Osteoblast (primary cell): ENCODE data around the gene CLEC4F. TPM values are rescaled to one million over a fixed set of nuclear protein-coding genes. Genes with fewer than 3 reads are reported as not detected.

Source experiments
- DNase-seq: peaks from one replicate; pipeline ENCODE4 v3.0.0; 2011; ENCODE audit warnings: low spot score, mixed read lengths; ENCODE audit not compliant: insufficient read length; ENCODE audit errors: missing footprints
- H2AFZ ChIP-seq: 2 replicates; pipeline ENCODE4 v1.6.0; 2011; ENCODE audit warnings: mild to moderate bottlenecking, low read length
- H3K27ac ChIP-seq: 2 replicates; pipeline ENCODE4 v1.5.1; 2011; ENCODE audit warnings: mild to moderate bottlenecking, low read depth, low read length, moderate library complexity
- H3K27me3 ChIP-seq: 2 replicates; pipeline ENCODE4 v1.6.0; 2012; ENCODE audit warnings: mild to moderate bottlenecking, control low read depth, inconsistent platforms, low read length, moderate library complexity; ENCODE audit not compliant: insufficient read depth
- H3K36me3 ChIP-seq: 2 replicates; pipeline ENCODE4 v1.5.1; 2011; ENCODE audit warnings: mild to moderate bottlenecking, low read length, control low read depth, moderate library complexity; ENCODE audit not compliant: insufficient read depth
- H3K4me1 ChIP-seq: 2 replicates; pipeline ENCODE4 v1.5.1; 2011; ENCODE audit warnings: mild to moderate bottlenecking, low read length, control low read depth, moderate library complexity; ENCODE audit not compliant: insufficient read depth
- H3K4me2 ChIP-seq: 2 replicates; pipeline ENCODE4 v1.6.0; 2011; ENCODE audit warnings: mild to moderate bottlenecking, low read length; ENCODE audit not compliant: insufficient read depth
- H3K4me3 ChIP-seq: fragments of 200-600 bp; sonication (generic); 3 replicates; pipeline ENCODE4 v1.5.1; 2012; ENCODE audit warnings: mild to moderate bottlenecking, low read length, inconsistent platforms; ENCODE audit not compliant: insufficient read depth
- H3K79me2 ChIP-seq: 2 replicates; pipeline ENCODE4 v1.6.0; 2012; ENCODE audit warnings: mild to moderate bottlenecking, low read length, control low read depth, inconsistent platforms; ENCODE audit not compliant: insufficient read depth
- H3K9me3 ChIP-seq: 2 replicates; pipeline ENCODE4 v1.5.1; 2011; ENCODE audit warnings: low read depth, low read length, control low read depth
- H4K20me1 ChIP-seq: 2 replicates; pipeline ENCODE4 v1.6.0; 2012; ENCODE audit warnings: mild to moderate bottlenecking, low read length, control low read depth; ENCODE audit not compliant: insufficient read depth
- CTCF ChIP-seq: IDR thresholded peaks from 2 replicates; pipeline ENCODE4 v1.5.1; 2011; ENCODE audit warnings: mild to moderate bottlenecking, low read depth, low read length, moderate library complexity; ENCODE audit errors: extremely low read depth
- small RNA-seq: library from RNA; depleted of rRNA; stranded (forward); fragments of <200 nt; gene quantifications from one replicate; pipeline ENCODE3, GENCODE V24; 2012
- total RNA-seq: library from RNA; depleted of rRNA; stranded (reverse); fragments of >200 nt; gene quantifications from 2 replicates; pipeline ENCODE4 v1.2.3, GENCODE V29; 2012

Gene CLEC4F
- total RNA-seq, 1 donor: not detected

DNA sequence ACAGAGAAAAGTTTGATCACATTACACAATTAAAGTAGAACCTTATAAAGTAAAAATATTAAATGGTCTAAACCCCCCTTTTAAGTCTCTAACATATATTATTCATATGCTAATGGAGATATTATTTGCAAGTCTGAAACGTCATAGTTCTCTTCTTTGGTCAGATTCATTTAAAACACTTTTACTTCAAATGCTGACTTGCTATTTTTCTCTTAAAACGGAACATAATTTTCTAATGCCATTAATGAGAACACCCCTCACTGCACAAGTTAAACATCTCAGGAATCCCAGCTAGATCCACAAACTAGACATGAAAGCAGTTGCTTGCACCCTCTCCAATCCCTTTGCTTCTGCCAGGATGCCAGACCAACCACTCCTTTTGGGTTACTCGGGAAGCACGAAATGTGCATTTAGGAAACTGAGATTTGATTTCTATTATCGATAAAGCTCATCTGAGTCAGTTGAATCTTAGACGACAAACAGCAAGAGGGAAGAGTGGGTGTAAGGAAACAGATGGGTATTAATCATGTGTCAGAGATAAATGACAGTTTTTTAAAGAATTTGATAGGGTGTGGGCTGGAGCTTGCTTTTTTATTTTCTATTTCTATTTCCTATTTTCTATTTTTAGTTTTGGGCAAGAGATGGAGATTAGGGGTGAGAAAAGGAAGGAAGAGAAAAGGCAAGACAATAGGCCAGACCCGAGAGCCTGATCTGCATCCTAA is 53.9 kb downstream of the CLEC4F start:
- Histone ChIP-seq H3K27ac (no peak overlapping the region), H3K4me1 (no peaks in the 10 kb centered on the region), H3K27me3 (peaks cover 61% of the 10 kb centered on the region), H3K4me3 (no peak overlapping the region), H3K4me2 (no peak overlapping the region), H2AFZ (no peak overlapping the region), H3K9me3 (no peaks in the 10 kb centered on the region), H3K36me3 (no peaks in the 10 kb centered on the region), H3K79me2 (no peaks in the 10 kb centered on the region), H4K20me1 (no peaks in the 10 kb centered on the region)
- no peak for DNase-seq
- no peak for TF ChIP-seq CTCF

- no peak for DNase-seq
- H3K4me2 ChIP-seq: no peak overlapping the region
- peaks cover 55% of the 10 kb centered on the region for H3K27me3 ChIP-seq
- H3K4me1 ChIP-seq: no peaks in the 10 kb centered on the region
- no peaks in the 10 kb centered on the region for H4K20me1 ChIP-seq
- no peak overlapping the region for H3K4me3 ChIP-seq
- H3K36me3 ChIP-seq: no peaks in the 10 kb centered on the region
- H3K27ac ChIP-seq: no peak overlapping the region
- no peak overlapping the region for H2AFZ ChIP-seq
- no peaks in the 10 kb centered on the region for H3K79me2 ChIP-seq
- TF ChIP-seq CTCF: no peak
- H3K9me3 ChIP-seq: no peaks in the 10 kb centered on the region
These were observed 54.9 kb downstream of the CLEC4F start for GRCh38 chr2:70765507-70765906.

- Histone ChIP-seq H3K79me2 (no peaks in the 10 kb centered on the region), H3K27ac (no peak overlapping the region), H3K4me3 (no peak overlapping the region), H3K4me2 (no peak overlapping the region), H3K9me3 (no peaks in the 10 kb centered on the region), H3K36me3 (no peaks in the 10 kb centered on the region), H3K27me3 (peaks cover 7% of the 10 kb centered on the region), H3K4me1 (no peaks in the 10 kb centered on the region), H2AFZ (no peak overlapping the region), H4K20me1 (no peaks in the 10 kb centered on the region)
- no peak for TF ChIP-seq CTCF
- no peak for DNase-seq
These were observed 61.0 kb downstream of the CLEC4F start for GRCh38 chr2:70759446-70759845.

Small RNA genes lying within 50 kb of the gene (small RNA-seq; reads per million reads assigned to genes)
- not detected for gene HMGN2P21

Other genes with a start within 250 kb of the CLEC4F start
- gene ADD2, start 52.4 kb downstream of the CLEC4F start, total RNA-seq: not detected in 2 replicates
- gene FIGLA, start 30.0 kb downstream of the CLEC4F start, total RNA-seq: not detected in 2 replicates
- not detected in 2 replicates for gene CD207, start 15.2 kb upstream of the CLEC4F start, total RNA-seq
- 4.1 and 4.3 TPM in 2 replicates for gene VAX2, start 80.0 kb upstream of the CLEC4F start, total RNA-seq
- 0.88 and 2.5 TPM in 2 replicates for gene ATP6V1B1, start 115.3 kb upstream of the CLEC4F start, total RNA-seq
- gene ANKRD53, start 158.0 kb upstream of the CLEC4F start, total RNA-seq: 0.88 and 1.1 TPM in 2 replicates
- gene TEX261, start 174.3 kb upstream of the CLEC4F start, total RNA-seq: 30.0 and 36.8 TPM in 2 replicates
- gene NAGK, start 248.0 kb upstream of the CLEC4F start, total RNA-seq: 56.9 and 57.2 TPM in 2 replicates